Hematopoietic multipotent progenitor cell (in vitro differentiated cells): ENCODE measurements around the gene CACNA1C. TPM values are rescaled to one million over a fixed set of nuclear protein-coding genes. Genes with fewer than 3 reads are reported as not detected.

ENCODE experiments used
- DNase-seq, 3 donors: peaks; one replicate each; pipeline ENCODE4 v3.0.0-alpha.2; 2011 to 2015; ENCODE audit warnings: low read depth in 2 of 3, low spot score in 2 of 3
- total RNA-seq: library from RNA; depleted of rRNA; stranded (reverse); fragments of >200 nt; gene quantifications from one replicate; pipeline ENCODE4 v1.2.3, GENCODE V29; 2012

The CACNA1C gene
- total RNA-seq, 1 donor = 0.54 TPM

- DNase-seq = no peak
Observed at GRCh38 chr12:2688381-2688931, 635.7 kb downstream of the CACNA1C start.

DNA sequence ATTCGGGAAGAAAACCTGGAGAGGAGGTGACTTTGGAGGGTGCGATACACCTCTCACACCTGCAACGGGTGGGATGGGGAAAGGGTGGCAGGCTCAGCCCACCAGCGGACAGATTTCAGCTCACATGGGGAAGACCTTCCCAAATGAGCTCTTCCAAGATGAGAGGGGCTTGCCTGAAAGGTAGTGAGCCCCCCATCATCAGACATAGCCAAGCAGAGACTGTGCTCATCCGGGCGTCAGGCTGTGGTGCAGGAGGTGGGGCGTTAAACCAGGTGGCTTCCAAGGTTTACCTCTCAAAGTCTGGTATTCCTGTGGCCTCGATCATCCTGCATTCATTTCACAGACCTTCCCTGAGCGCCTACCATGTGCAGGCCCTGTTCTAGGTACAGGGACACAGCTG lies 636.6 kb downstream of the CACNA1C start:
- no peak for DNase-seq

- DNase-seq = no peak
Observed at GRCh38 chr12:2689879-2690278, 637.1 kb downstream of the CACNA1C start.

DNA sequence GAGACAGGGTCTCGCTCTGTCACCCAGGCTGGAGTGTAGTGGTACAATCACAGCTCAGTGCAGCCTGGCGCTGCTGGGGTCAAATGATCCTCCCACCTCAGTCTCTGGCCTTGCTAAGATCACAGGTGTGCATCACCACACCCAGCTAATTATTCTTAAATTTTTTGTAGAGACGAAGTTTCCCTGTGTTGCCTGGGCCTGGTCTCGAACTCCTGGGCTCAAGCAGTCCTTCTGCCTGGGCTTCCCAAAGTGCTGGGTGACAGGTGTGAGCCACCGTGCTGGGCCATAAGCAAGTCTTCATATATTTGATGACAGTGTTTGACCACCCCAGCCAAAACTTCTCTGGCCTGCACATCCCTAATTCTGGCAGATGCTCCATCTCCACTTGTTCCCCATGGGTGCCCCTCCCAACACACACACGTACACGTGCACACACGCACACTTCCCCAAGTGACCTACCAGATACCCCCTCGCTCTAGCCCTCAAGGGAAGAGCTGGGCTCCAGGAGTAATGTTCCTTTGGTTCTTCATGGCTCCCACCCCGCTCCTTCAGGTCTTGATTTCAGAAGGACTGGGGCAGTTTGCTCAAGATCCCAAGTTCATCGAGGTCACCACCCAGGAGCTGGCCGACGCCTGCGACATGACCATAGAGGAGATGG lies 637.7 kb downstream of the CACNA1C start:
- no peak for DNase-seq

DNA sequence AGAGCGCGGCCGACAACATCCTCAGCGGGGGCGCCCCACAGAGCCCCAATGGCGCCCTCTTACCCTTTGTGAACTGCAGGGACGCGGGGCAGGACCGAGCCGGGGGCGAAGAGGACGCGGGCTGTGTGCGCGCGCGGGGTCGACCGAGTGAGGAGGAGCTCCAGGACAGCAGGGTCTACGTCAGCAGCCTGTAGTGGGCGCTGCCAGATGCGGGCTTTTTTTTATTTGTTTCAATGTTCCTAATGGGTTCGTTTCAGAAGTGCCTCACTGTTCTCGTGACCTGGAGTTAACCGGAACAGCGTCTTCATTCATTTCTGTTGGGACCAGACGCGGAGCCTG lies 638.2 kb downstream of the CACNA1C start:
- DNase-seq = peak in 2 of 3 donors; percentile 76 to 86

- peak in 2 of 3 donors; percentile 61 to 74 for DNase-seq
Observed at GRCh38 chr12:2691345-2692071, 638.7 kb downstream of the CACNA1C start.

GRCh38 chr12:2692080-2692479 lies 639.3 kb downstream of the CACNA1C start:
- DNase-seq = no peak

GRCh38 chr12:2693244-2693860 lies 640.6 kb downstream of the CACNA1C start:
- peak in 2 of 3 donors; percentile 29 to 50 for DNase-seq

DNA sequence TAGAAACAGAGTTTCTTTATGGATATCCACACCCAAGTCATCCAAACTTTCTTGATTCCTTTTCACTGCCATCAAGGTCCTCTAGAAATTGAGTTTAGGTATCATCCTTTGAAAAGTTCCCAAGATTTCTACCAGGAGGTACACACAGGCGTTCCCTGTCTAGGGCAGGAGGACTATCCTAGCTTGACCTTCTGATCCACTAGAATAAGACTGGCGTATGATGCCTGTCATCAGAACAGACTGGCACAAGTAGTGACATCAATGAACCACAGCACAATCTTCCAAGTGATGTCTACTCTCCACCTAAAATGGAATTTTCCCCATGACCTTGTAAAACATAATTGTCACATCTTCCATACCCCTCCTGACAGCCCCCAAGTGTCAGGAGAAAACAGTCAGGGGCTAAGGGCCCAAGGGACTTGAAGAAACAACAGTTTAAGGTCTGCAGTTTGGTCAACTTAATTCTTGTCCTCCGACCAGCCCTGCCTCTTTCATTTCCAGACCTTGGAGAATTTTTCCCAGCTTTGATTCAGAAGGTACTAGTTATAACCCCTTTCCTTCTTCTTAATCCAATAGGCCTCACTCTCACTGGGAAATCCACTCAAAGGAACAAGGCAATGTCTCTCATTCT lies 641.3 kb downstream of the CACNA1C start:
- no peak for DNase-seq

GRCh38 chr12:2696136-2696535 lies 643.3 kb downstream of the CACNA1C start:
- no peak for DNase-seq

GRCh38 chr12:2697057-2697800 lies 644.4 kb downstream of the CACNA1C start:
- DNase-seq = peak in 1 of 3 donors; percentile 24

- no peak for DNase-seq
Observed at GRCh38 chr12:2698566-2698965, 645.8 kb downstream of the CACNA1C start.

GRCh38 chr12:2710701-2711100 lies 657.9 kb downstream of the CACNA1C start:
- no peak for DNase-seq

DNA sequence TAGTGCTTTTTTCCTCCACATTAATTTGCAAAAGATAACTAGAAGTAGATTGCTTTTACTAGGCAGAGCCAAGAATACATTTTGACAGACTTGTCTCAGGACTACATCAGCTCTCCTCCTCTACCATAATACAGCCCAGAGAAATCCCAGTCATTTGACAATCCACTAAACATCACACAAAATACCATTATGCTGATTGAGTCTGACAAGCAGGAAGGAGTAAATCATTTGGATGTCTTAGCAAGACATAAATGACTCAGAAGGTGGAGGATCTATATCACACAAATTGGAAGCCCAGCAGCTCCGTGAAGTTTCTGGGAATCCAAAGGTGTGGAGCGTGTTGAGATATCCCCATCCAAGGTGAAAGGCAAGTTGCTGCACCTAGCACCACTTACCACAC lies 666.6 kb downstream of the CACNA1C start:
- DNase-seq = no peak

DNA sequence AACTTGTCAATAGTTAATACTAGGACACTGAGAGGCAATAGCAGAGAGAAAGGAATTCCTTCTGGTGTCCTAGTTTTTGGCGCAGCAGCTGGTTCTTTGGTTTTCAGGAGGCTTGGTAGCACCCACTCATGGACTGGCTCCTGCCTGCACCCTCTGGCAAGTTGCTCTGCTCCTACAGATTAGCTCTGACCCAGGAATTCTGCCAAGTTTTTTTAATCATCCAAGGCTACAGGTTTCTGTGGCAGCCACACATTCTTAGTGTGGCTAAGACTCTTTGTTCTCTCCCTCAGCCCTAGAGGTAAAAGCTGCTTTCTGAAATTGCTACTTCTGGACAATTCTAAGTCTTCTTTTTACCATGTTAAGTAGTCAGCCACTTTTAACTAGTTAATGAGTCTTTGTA lies 670.0 kb downstream of the CACNA1C start:
- no peak for DNase-seq

GRCh38 chr12:2732290-2732689 lies 679.5 kb downstream of the CACNA1C start:
- peak in 2 of 3 donors; percentile 35 to 82 for DNase-seq

DNA sequence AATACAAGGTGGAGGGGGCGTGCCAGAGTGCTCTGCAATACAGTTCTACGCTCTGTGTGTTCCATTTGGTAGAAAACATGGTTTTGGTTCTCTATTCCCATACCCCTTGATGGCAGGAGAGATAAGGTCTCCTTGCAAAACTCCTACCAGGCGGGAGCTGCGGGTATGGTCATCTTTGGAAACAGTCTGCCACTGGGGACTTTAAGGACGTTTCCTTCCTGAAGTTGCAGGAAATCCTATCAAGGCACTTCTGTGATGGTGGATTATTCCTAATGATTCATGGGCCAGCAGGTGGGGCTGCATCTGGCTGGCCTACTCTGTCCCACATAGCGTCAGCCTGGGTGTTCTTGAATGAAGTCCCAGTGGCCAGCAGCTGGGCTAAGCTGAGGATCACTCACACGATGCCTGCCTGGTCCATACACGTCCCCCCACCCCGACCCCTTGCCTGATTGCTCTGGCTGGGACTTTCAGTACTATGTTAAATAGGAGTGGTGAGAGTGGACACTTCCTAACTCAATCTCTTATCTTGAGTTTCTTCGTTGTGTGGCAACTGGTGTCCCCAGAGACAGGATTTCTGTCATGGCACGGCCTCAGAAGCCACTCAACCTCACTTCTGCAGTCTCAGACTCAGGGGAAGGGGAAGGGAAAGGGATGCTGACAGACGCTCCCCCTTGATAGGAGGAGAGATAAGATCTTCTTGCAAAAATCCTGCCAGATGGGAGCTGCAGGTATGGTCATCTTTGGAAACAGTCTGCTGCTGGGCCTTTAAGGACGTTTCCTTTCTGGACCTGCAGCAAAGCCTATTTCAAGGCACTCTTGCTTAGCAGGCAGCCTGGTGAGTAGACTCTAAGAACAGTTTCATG lies 680.9 kb downstream of the CACNA1C start:
- DNase-seq = peak in 2 of 3 donors; percentile 35 to 59

DNA sequence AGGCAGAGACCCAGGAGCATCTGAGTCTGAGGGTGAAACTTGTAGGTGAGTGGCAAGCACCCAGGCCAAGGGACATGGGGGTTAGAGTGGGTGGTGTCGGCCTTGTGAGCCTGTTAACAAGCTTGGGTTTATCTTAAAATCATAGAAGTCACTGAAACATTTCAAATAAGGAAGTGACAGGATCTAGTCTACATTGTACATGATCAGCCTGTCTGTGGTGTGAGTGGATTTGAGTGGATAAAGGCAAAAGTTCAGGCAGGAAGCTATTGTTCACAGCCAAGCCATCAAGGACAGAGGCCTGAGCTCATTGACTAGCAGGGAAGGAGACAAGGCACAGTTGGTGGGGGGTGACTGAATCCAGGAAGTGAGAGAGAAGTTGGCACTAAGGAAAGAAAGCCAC lies 682.6 kb downstream of the CACNA1C start:
- DNase-seq = peak in 1 of 3 donors; percentile 46

- no peak for DNase-seq
Observed at GRCh38 chr12:2737656-2738241, 685.0 kb downstream of the CACNA1C start.
